ENCODE results near the gene VCP. TPM values are rescaled to one million over a fixed set of nuclear protein-coding genes. Genes with fewer than 3 reads are reported as not detected.

VCP gene
- total RNA-seq, 4 donors from 2014 or later, result 134 to 190 (median 149) TPM

GRCh38 chr9:35104586-35104985 lies 32.2 kb upstream of the VCP start:
- Histone ChIP-seq H3K36me3 (peaks cover 0 to 73% (median 16%) of the 10 kb centered on the region in 3 donors), H3K4me1 (peaks cover 0 to 36% (median 14%) of the 10 kb centered on the region in 4 donors), H3K27me3 (no peaks in the 10 kb centered on the region), H3K4me3 (no peak overlapping the region), H3K9me3 (no peaks in the 10 kb centered on the region), H3K27ac (no peak overlapping the region)
- no peak for TF ChIP-seq CTCF (IDR thresholded peaks at IDR 0.05)
- no peak for TF ChIP-seq EP300 (IDR thresholded peaks at IDR 0.05)
- TF ChIP-seq POLR2A (IDR thresholded peaks at IDR 0.05), result no peak
- 89 to 91% methylated on average over 4 of the region's 4 CpGs for WGBS, 2 donors
- no peak for DNase-seq (ENCODE audit: low spot score in 2 of 2)

- no peak for DNase-seq (ENCODE audit: low spot score in 2 of 2)
- WGBS, 2 donors, result 15 to 19% methylated on average over 5 of the region's 5 CpGs
- no peaks in the 10 kb centered on the region for H3K27me3 ChIP-seq
- H3K27ac ChIP-seq, result peak overlapping the region; percentile 80 to 93 (median 90)
- H3K4me1 ChIP-seq, result peaks cover 0 to 29% (median 14%) of the 10 kb centered on the region in 4 donors
- peaks cover 0 to 76% (median 16%) of the 10 kb centered on the region in 3 donors for H3K36me3 ChIP-seq
- H3K4me3 ChIP-seq, result peak overlapping the region; percentile 49 to 92 (median 68)
- no peak for TF ChIP-seq POLR2A (IDR thresholded peaks at IDR 0.05)
- no peaks in the 10 kb centered on the region for H3K9me3 ChIP-seq
These were observed 31.3 kb upstream of the VCP start for GRCh38 chr9:35103660-35104191.

- Histone ChIP-seq H3K36me3 (peaks cover 0 to 69% (median 16%) of the 10 kb centered on the region in 3 donors), H3K27me3 (no peaks in the 10 kb centered on the region), H3K9me3 (no peaks in the 10 kb centered on the region), H3K4me1 (peaks cover 0 to 29% (median 14%) of the 10 kb centered on the region in 4 donors), H3K27ac (peak within 1 kb of the TSS; percentile 80 to 93 (median 90)), H3K4me3 (peak within 1 kb of the TSS; percentile 65 to 92 (median 80))
- 1 to 3% methylated on average over 50 to 51 of the region's 57 CpGs for WGBS, 2 donors
- TF ChIP-seq EP300 (IDR thresholded peaks at IDR 0.05), result peak; percentile 76 to 93
- TF ChIP-seq CTCF (IDR thresholded peaks at IDR 0.05), result peak in 2 of 5 experiments; percentile 22 to 58
- TF ChIP-seq POLR2A (IDR thresholded peaks at IDR 0.05), result peak; percentile 30 to 74
- peak; percentile 88 to 95 for DNase-seq (ENCODE audit: low spot score in 2 of 2)
These were observed 30.6 kb upstream of the VCP start, which contains the start of gene STOML2 for GRCh38 chr9:35102769-35103659. STOML2 (minus strand) TSS chr9:35103131; CDS start chr9:35103094, 37 bp downstream.

- peaks cover 0 to 63% (median 13%) of the 10 kb centered on the region in 3 donors for H3K36me3 ChIP-seq
These were observed 30.0 kb upstream of the VCP start for GRCh38 chr9:35102465-35102768.

GRCh38 chr9:35097573-35097972 lies 25.1 kb upstream of the VCP start:
- H3K4me1 ChIP-seq, result peaks cover 0 to 34% (median 15%) of the 10 kb centered on the region in 4 donors
- no peak overlapping the region for H3K27ac ChIP-seq
- no peak overlapping the region for H3K4me3 ChIP-seq
- WGBS, 2 donors, result 94% methylated on average over 3 of the region's 3 CpGs
- no peak for DNase-seq (ENCODE audit: low spot score in 2 of 2)
- H3K27me3 ChIP-seq, result no peaks in the 10 kb centered on the region
- H3K36me3 ChIP-seq, result peaks cover 0 to 47% (median under 1%) of the 10 kb centered on the region in 3 donors
- TF ChIP-seq CTCF (IDR thresholded peaks at IDR 0.05), result no peak
- no peak for TF ChIP-seq EP300 (IDR thresholded peaks at IDR 0.05)
- TF ChIP-seq POLR2A (IDR thresholded peaks at IDR 0.05), result no peak
- H3K9me3 ChIP-seq, result no peaks in the 10 kb centered on the region

More at GRCh38 chr9:35102465-35102768, 30.0 kb upstream of the VCP start:
- peak overlapping the region; percentile 65 to 92 (median 80) for H3K4me3 ChIP-seq
- no peaks in the 10 kb centered on the region for H3K9me3 ChIP-seq
- peaks cover 0 to 29% (median 14%) of the 10 kb centered on the region in 4 donors for H3K4me1 ChIP-seq
- WGBS, 2 donors, result 1 to 3% methylated on average over 10 of the region's 10 CpGs
- TF ChIP-seq EP300 (IDR thresholded peaks at IDR 0.05), result no peak
- no peak for TF ChIP-seq POLR2A (IDR thresholded peaks at IDR 0.05)
- no peak for TF ChIP-seq CTCF (IDR thresholded peaks at IDR 0.05)
- H3K27ac ChIP-seq, result peak overlapping the region; percentile 80 to 93 (median 90)
- no peaks in the 10 kb centered on the region for H3K27me3 ChIP-seq
- no peak for DNase-seq (ENCODE audit: low spot score in 2 of 2)

Measured in tibial nerve (tissue), 4 donors.